NT2/D1 (cell line): ENCODE results near the gene NFYB.
A peak's percentile ranks its signal among the peaks of the same experiment; 100 is the strongest.

Experiments used
- DNase-seq: peaks from one replicate; pipeline ENCODE4 v3.0.0-alpha.2; 2011; ENCODE audit warnings: low read depth, low spot score
- H3K27me3 ChIP-seq: 2 replicates; pipeline ENCODE4 v1.6.0; 2011; ENCODE audit warnings: mild to moderate bottlenecking; ENCODE audit not compliant: insufficient read length, insufficient read depth
- H3K36me3 ChIP-seq: 2 replicates; pipeline ENCODE4 v1.6.1; 2011; ENCODE audit warnings: mild to moderate bottlenecking, low read length, mixed read lengths; ENCODE audit not compliant: insufficient read depth, insufficient read length
- H3K4me1 ChIP-seq: 2 replicates; pipeline ENCODE4 v1.5.1; 2011; ENCODE audit not compliant: insufficient read depth, insufficient read length
- H3K4me3 ChIP-seq: 2 replicates; pipeline ENCODE4 v1.5.1; 2011; ENCODE audit warnings: low read depth; ENCODE audit not compliant: insufficient read length
- H3K9ac ChIP-seq: 2 replicates; pipeline ENCODE4 v1.6.0; 2011; ENCODE audit warnings: low read depth; ENCODE audit not compliant: insufficient read length
- H3K9me3 ChIP-seq: 2 replicates; pipeline ENCODE4 v1.5.1; 2011; ENCODE audit warnings: mild to moderate bottlenecking, low read length; ENCODE audit not compliant: insufficient read depth
- SUZ12 ChIP-seq: IDR thresholded peaks from 2 replicates; pipeline ENCODE4 v1.6.1; 2011; ENCODE audit not compliant: insufficient read length, insufficient read depth; ENCODE audit errors: extremely low read depth
- YY1 ChIP-seq: IDR thresholded peaks from 2 replicates; pipeline ENCODE4 v1.6.1; 2011; ENCODE audit not compliant: insufficient read length, insufficient read depth
- ZNF274 ChIP-seq: IDR thresholded peaks from 2 replicates; pipeline ENCODE4 v1.6.1; 2011; ENCODE audit warnings: mild to moderate bottlenecking, low read depth, low read length

Gene NFYB

DNA sequence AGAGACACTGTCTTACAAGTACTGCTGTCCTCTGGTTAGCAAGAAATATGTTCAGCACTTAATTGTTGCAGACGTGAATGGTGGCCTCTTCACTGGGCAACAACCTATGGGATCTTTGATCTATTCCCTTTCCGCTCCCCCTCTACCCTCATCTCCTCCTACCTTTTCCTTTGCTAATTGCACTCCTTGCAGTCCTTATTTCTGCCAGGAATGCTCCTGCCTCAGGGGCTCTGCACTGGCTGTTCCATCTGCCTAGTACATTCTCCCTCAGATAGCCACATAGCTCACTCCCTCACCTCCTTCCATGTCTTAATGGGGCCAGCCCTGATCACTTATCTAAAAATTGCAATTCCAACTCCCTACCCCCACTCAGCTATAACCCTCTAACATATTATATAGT is 4.5 kb upstream of the NFYB start:
- Histone ChIP-seq H3K4me3 (no peak overlapping the region), H3K4me1 (no peaks in the 10 kb centered on the region), H3K9me3 (peaks cover 7% of the 10 kb centered on the region; the same call in 1 of the 2 replicates), H3K9ac (no peak overlapping the region), H3K36me3 (no peaks in the 10 kb centered on the region), H3K27me3 (peaks cover 2% of the 10 kb centered on the region)
- no peak for TF ChIP-seq SUZ12
- TF ChIP-seq ZNF274 = no peak
- no peak for TF ChIP-seq YY1
- DNase-seq = no peak

DNA sequence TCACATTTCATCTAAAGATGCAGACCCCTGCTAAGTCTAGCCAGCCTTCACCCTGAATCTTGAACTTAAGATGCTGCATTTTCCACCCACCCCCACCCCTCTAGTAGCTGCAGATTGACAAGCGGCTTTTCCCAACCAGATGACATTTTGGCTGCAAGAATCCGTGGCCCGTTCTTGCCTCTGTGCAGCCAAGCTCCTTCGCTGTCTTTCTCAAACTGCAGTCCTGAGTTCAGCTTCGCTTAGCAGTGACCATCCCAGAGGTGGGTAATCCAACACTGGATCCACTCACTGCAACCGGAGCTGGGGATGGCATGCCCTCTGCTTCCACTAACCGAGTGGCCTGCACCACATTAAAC is 765 bp upstream of the NFYB start:
- Histone ChIP-seq H3K27me3 (peaks cover 2% of the 10 kb centered on the region), H3K9me3 (no peaks in the 10 kb centered on the region), H3K36me3 (peaks cover 6% of the 10 kb centered on the region), H3K9ac (peak overlapping the region; percentile 70), H3K4me3 (peak overlapping the region; percentile 34), H3K4me1 (no peaks in the 10 kb centered on the region)
- no peak for DNase-seq
- no peak for TF ChIP-seq SUZ12
- no peak for TF ChIP-seq ZNF274
- TF ChIP-seq YY1 = no peak

DNA sequence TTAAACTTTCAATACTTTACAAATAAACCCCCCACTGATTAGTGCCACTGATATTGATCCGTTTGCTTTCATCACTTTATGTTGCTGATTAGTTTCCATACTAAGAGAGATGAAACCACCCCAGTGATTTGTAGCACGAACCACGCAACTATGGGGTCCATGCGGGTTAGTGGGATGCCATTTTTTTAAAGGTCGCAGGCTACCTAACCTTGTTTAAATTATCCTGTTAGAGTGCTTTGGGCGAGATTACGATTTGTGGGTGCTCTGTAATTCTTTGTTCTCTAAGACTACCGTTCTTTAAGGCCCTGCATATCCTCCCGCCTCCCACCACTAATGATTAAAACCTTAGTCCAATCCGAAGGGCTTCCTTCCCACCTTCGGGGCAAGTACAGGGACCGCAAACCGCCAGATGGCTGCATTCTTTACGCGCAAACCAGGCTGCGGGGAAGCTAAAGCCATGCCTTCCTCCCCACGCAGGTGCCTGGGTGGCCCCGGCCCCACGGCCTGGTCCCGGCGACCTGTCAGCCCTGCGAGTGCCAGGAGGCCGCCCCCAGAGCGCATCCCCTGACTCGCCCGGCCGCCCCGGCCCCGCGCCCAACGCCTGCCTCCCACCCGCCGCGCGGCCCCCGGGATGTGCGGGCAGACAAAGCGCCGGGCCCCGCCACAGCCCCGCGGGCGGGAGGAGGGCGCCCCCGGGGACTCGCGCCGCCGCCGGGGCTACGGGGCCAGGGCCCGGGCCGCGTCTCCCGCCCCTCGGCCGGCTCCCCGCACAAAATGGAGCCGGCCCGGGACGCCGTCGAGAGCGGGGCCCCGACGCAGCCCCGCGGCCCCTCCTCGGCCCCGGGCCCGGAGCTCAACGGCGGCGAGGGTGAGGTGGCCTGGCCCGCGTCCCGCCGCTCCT is 759 bp downstream of the NFYB start:
- TF ChIP-seq SUZ12 = no peak
- no peak for TF ChIP-seq YY1
- no peak for TF ChIP-seq ZNF274
- Histone ChIP-seq H3K9ac (peak overlapping the region; percentile 95), H3K4me1 (no peaks in the 10 kb centered on the region), H3K4me3 (peak overlapping the region; percentile 92), H3K9me3 (no peaks in the 10 kb centered on the region), H3K36me3 (peaks cover 20% of the 10 kb centered on the region), H3K27me3 (peaks cover 2% of the 10 kb centered on the region)
- no peak for DNase-seq

DNA sequence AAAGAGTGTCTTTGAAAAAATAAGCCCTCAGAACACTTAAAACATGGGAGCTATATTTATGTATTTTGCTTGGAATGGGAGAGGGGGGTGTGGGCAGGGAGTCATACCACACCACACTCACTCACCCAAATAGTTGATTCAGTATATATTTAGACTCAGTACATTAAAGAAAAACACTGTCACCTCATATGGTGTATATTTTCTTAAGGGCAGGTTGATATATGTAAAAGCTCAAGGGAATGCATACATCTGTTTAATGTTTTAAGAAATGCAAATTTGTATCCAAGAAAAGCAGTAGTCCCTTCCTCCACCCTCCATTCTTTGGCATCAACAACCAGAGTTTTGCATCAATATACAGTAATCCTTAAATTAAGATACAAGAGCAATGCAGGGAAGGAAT is 1.4 kb downstream of the NFYB start:
- peak overlapping the region; percentile 95 for H3K9ac ChIP-seq
- peak overlapping the region; percentile 92 for H3K4me3 ChIP-seq
- H3K4me1 ChIP-seq = peaks cover 2% of the 10 kb centered on the region
- peaks cover 2% of the 10 kb centered on the region for H3K27me3 ChIP-seq
- peaks cover 26% of the 10 kb centered on the region for H3K36me3 ChIP-seq
- TF ChIP-seq YY1 (no peak), ZNF274 (no peak), SUZ12 (no peak)
- no peak for DNase-seq
- H3K9me3 ChIP-seq = no peaks in the 10 kb centered on the region

DNA sequence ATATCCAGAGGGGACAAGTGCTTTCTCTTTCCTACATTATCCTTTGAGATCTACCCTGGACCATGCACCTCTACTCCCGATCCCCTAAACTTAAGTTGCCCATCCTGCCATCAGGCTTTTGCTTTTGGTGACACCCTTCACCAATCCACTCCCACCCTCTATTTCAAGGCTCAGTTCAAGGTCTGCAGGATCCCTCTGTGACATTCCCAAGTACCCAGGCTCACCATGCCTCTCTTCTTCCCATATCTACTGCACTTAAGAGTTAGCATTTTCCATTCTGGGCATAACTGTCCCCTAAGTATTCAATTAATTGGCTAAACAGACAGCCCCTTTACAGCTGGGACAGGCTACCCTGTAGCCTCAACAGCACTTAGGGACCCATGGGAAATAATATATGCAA is 3.1 kb downstream of the NFYB start:
- Histone ChIP-seq H3K36me3 (peaks cover 36% of the 10 kb centered on the region), H3K9ac (no peak overlapping the region)
- no peak for TF ChIP-seq YY1
- TF ChIP-seq SUZ12 = no peak
- no peak for TF ChIP-seq ZNF274

DNA sequence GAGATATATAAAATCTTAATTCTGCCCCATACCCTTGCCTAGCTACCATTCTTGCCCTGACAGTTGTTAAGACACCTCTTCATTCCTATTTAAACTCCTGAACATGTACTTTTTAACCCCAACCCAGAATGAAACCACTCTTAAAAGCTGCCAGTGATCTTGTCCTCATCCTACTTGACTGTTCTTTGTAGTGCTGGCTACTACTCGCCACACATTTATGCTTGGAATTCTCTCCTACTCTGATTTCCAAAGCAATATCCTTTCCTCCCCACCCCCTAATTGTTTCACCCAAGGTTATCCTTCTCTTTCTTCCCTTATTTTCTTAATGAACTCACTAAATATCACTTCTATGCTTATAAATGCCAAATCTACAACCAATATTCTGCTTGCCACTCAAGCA is 4.1 kb downstream of the NFYB start:
- Histone ChIP-seq H3K4me1 (peaks cover 2% of the 10 kb centered on the region), H3K9ac (no peak overlapping the region), H3K27me3 (no peaks in the 10 kb centered on the region), H3K4me3 (no peak overlapping the region), H3K36me3 (peaks cover 46% of the 10 kb centered on the region), H3K9me3 (no peaks in the 10 kb centered on the region)
- TF ChIP-seq ZNF274 = no peak
- TF ChIP-seq SUZ12 = no peak
- TF ChIP-seq YY1 = no peak
- no peak for DNase-seq

More for the DNA sequence above, 3.1 kb downstream of the NFYB start:
- Histone ChIP-seq H3K27me3 (no peaks in the 10 kb centered on the region), H3K4me1 (peaks cover 2% of the 10 kb centered on the region), H3K9me3 (no peaks in the 10 kb centered on the region), H3K4me3 (no peak overlapping the region)
- DNase-seq = no peak

DNA sequence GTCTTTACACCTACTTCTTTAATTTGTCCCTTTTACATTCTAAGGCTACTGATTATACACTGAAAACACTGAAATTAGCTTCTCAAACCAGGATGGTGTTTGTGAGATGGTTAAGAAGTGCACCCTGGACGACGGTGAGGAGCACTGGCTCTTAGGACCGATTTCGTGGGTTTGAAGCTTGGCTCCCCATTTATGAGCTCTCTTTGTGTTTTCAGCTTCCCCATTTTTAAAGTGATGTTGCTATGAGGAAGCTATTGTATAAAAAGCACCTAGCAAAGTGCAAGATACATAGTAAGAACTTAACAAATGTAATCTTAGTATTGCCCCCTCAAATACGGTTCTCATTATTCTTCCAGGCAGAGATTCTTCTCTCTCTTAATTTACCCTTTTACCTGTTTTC is 4.7 kb downstream of the NFYB start:
- TF ChIP-seq YY1 (no peak), SUZ12 (no peak), ZNF274 (no peak)
- no peak overlapping the region for H3K4me3 ChIP-seq
- H3K27me3 ChIP-seq = no peaks in the 10 kb centered on the region
- DNase-seq = no peak
- H3K4me1 ChIP-seq = peaks cover 2% of the 10 kb centered on the region
- no peaks in the 10 kb centered on the region for H3K9me3 ChIP-seq
- no peak overlapping the region for H3K9ac ChIP-seq
- peaks cover 51% of the 10 kb centered on the region for H3K36me3 ChIP-seq
